Jurkat, Clone E6-1 (cell line): ENCODE measurements around the gene SREBF2.
"Not testable (repeated sequence)": the region's sequence is repeated elsewhere in the genome, so short reads cannot be mapped to it uniquely, and the experiment has no call there.

Experiments
- DNase-seq: peaks from one replicate; pipeline ENCODE4 v3.0.0-alpha.2; 2011; ENCODE audit warnings: low read depth, low spot score
- H3K4me3 ChIP-seq: 2 replicates; pipeline ENCODE4 v1.5.1; 2011; ENCODE audit warnings: mild to moderate bottlenecking, low read length, control low read depth, moderate library complexity

SREBF2 gene

GRCh38 chr22:41818596-41818995 is 14.3 kb upstream of the SREBF2 start:
- H3K4me3 ChIP-seq, result no peak overlapping the region

GRCh38 chr22:41819257-41819656 is 13.6 kb upstream of the SREBF2 start:
- no peak for DNase-seq
- no peak overlapping the region for H3K4me3 ChIP-seq

More at GRCh38 chr22:41818596-41818995, 14.3 kb upstream of the SREBF2 start:
- DNase-seq, result no peak

- no peak overlapping the region for H3K4me3 ChIP-seq
- no peak for DNase-seq
Measured at GRCh38 chr22:41820447-41820846, 12.5 kb upstream of the SREBF2 start.

- H3K4me3 ChIP-seq, result no peak overlapping the region
Measured at GRCh38 chr22:41821471-41822316, 11.2 kb upstream of the SREBF2 start.

GRCh38 chr22:41822317-41823057 is 10.4 kb upstream of the SREBF2 start:
- DNase-seq, result peak; percentile 71

More at GRCh38 chr22:41821471-41822316, 11.2 kb upstream of the SREBF2 start:
- DNase-seq, result no peak

GRCh38 chr22:41823797-41824196 is 9.1 kb upstream of the SREBF2 start:
- no peak overlapping the region for H3K4me3 ChIP-seq
- DNase-seq, result no peak

More at GRCh38 chr22:41822317-41823057, 10.4 kb upstream of the SREBF2 start:
- no peak overlapping the region for H3K4me3 ChIP-seq

- no peak for DNase-seq
- H3K4me3 ChIP-seq, result no peak overlapping the region
Measured at GRCh38 chr22:41825376-41825775, 7.5 kb upstream of the SREBF2 start.

GRCh38 chr22:41826021-41826420 is 6.9 kb upstream of the SREBF2 start:
- no peak for DNase-seq
- no peak overlapping the region for H3K4me3 ChIP-seq

- no peak for DNase-seq
Measured at GRCh38 chr22:41826430-41827383, 6.2 kb upstream of the SREBF2 start.

GRCh38 chr22:41827671-41828070 is 5.2 kb upstream of the SREBF2 start:
- no peak for DNase-seq
- H3K4me3 ChIP-seq, result no peak overlapping the region

More at GRCh38 chr22:41826430-41827383, 6.2 kb upstream of the SREBF2 start:
- no peak overlapping the region for H3K4me3 ChIP-seq

- DNase-seq, result no peak
- no peak overlapping the region for H3K4me3 ChIP-seq
Measured at GRCh38 chr22:41828516-41828915, 4.4 kb upstream of the SREBF2 start.

- DNase-seq, result no peak
- H3K4me3 ChIP-seq, result no peak overlapping the region
Measured at GRCh38 chr22:41830174-41830573, 2.7 kb upstream of the SREBF2 start.

GRCh38 chr22:41831383-41831782 is 1.5 kb upstream of the SREBF2 start:
- DNase-seq, result no peak
- H3K4me3 ChIP-seq, result no peak overlapping the region

GRCh38 chr22:41831828-41832552 is 915 bp upstream of the SREBF2 start:
- no peak for DNase-seq

GRCh38 chr22:41833369-41834004 is 582 bp downstream of the SREBF2 start:
- no peak for DNase-seq
- peak overlapping the region; percentile 81 for H3K4me3 ChIP-seq

More at GRCh38 chr22:41831828-41832552, 915 bp upstream of the SREBF2 start:
- H3K4me3 ChIP-seq, result peak overlapping the region; percentile 81

- DNase-seq, result no peak
- H3K4me3 ChIP-seq, result peak overlapping the region; percentile 81
Measured at GRCh38 chr22:41834005-41834944, 1.4 kb downstream of the SREBF2 start.

GRCh38 chr22:41835462-41835861 is 2.6 kb downstream of the SREBF2 start:
- not testable (repeated sequence) for H3K4me3 ChIP-seq, DNase-seq
